SIG-M5 treated with dmso at 0.1 percent for 504 hours (cell line): ENCODE results near the gene PTPDC1.

Source experiments
- DNase-seq: peaks from one replicate; lab custom pipeline; 2025; ENCODE audit not compliant: unreplicated experiment; lab: John Stamatoyannopoulos, UW

Gene PTPDC1, protein sequence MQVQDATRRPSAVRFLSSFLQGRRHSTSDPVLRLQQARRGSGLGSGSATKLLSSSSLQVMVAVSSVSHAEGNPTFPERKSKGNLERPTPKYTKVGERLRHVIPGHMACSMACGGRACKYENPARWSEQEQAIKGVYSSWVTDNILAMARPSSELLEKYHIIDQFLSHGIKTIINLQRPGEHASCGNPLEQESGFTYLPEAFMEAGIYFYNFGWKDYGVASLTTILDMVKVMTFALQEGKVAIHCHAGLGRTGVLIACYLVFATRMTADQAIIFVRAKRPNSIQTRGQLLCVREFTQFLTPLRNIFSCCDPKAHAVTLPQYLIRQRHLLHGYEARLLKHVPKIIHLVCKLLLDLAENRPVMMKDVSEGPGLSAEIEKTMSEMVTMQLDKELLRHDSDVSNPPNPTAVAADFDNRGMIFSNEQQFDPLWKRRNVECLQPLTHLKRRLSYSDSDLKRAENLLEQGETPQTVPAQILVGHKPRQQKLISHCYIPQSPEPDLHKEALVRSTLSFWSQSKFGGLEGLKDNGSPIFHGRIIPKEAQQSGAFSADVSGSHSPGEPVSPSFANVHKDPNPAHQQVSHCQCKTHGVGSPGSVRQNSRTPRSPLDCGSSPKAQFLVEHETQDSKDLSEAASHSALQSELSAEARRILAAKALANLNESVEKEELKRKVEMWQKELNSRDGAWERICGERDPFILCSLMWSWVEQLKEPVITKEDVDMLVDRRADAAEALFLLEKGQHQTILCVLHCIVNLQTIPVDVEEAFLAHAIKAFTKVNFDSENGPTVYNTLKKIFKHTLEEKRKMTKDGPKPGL

GRCh38 chr9:94084314-94084713 lies at the start of gene PTPDC1:
TSS of gene PTPDC1 (plus strand) at chr9:94084464. CDS start at chr9:94084531, 67 bp downstream.
- no peak for DNase-seq

DNA sequence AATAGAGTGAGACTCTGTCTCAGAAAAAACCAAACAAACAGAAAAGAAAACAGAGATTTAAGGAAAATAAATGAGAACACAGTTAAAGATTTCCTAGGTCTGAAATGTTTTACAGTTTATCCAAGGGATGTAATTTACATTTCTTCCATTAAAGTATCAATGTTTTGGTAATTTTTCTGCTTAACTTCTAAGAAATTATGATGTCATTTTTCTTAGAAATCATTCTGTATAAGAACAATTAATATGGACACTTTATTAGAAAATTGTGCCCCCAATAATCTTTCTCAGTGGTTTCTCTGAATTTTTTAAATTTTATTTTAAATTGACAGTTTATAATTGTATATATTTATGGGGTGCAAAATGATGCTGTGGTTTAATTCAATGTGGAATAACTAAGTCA lies 49.8 kb upstream of the PTPDC1 start:
- no peak for DNase-seq

- no peak for DNase-seq
Measured at GRCh38 chr9:94039786-94040185, 44.5 kb upstream of the PTPDC1 start.

- DNase-seq: no peak
Measured at GRCh38 chr9:94042516-94043360, 41.5 kb upstream of the PTPDC1 start.

- no peak for DNase-seq
Measured at GRCh38 chr9:94054716-94055115, 29.5 kb upstream of the PTPDC1 start.

- no peak for DNase-seq
Measured at GRCh38 chr9:94056442-94056974, 27.8 kb upstream of the PTPDC1 start.

- DNase-seq: no peak
Measured at GRCh38 chr9:94057918-94058317, 26.3 kb upstream of the PTPDC1 start.

- no peak for DNase-seq
Measured at GRCh38 chr9:94061864-94062263, 22.4 kb upstream of the PTPDC1 start.

GRCh38 chr9:94065535-94065961 lies 18.7 kb upstream of the PTPDC1 start:
- DNase-seq: peak; percentile 75

GRCh38 chr9:94068257-94068656 lies 16.0 kb upstream of the PTPDC1 start:
- no peak for DNase-seq

GRCh38 chr9:94076557-94076956 lies 7.7 kb upstream of the PTPDC1 start:
- no peak for DNase-seq

GRCh38 chr9:94078086-94078485 lies 6.2 kb upstream of the PTPDC1 start:
- DNase-seq: no peak

- DNase-seq: no peak
Measured at GRCh38 chr9:94079236-94079635, 5.0 kb upstream of the PTPDC1 start.

DNA sequence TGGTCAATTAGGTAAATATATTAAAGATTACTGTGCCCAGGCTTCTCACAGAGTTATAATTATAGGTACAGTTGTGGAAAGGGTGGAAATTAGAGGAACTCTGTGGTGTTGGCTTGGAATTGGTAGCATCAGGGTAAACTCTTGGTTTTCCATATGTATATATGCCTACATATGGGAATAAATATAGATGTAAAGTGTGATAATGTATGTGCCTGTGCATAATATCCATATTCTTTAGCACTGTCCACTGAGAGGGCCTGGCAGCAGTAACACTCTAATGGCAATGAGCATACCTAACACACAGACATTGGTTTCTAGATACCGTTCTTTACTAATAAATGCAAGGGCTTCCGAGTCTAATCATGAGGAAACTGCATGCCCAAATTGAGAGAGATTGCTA lies 4.0 kb upstream of the PTPDC1 start:
- no peak for DNase-seq

DNA sequence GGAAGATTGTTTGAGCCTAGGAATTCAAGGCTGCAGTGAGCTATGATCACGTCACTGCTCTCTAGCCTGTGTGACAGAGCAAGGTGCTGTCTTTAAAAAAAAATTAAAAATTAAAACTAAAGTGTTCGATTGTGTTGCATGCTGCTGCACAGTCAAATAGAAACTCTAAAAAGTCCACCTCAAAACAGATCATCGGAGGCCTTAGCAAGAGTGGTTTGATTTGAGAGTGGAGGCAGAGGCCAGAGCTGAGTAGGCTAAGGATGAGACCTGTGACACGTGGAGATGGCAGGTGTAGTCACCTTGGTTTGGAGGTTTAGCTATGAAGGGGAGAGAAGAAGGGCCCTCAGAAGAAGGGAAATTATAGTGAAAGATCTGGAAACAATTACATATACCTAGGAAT lies 2.8 kb upstream of the PTPDC1 start:
- DNase-seq: no peak

- DNase-seq: no peak
Measured at GRCh38 chr9:94081864-94082463, 2.3 kb upstream of the PTPDC1 start.

GRCh38 chr9:94082553-94082952 lies 1.7 kb upstream of the PTPDC1 start:
- DNase-seq: no peak

DNA sequence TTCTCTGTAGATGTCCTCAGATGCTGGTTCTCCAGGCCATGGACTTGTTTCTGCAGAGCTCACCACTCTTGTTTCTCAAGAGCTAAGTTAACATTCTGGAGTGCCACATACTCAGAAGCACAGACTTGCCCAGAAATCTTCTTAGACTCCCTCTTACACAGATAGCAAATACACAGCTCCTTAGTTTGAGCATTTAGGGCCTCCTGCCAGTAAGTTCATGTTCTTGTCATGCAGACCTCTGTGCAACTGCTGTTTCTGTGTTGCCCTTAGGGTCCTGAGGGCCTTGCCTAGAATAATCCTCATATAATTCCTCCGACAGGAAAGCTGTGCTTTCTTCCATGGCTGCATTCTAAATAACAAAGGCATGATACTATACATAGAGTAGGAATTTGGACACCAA lies 1.3 kb upstream of the PTPDC1 start:
- DNase-seq: no peak

GRCh38 chr9:94083384-94083783 lies 880 bp upstream of the PTPDC1 start:
- DNase-seq: no peak

- DNase-seq: no peak
Measured at GRCh38 chr9:94085062-94085639, 887 bp downstream of the PTPDC1 start.
